HepG2 (cell line): ENCODE measurements around the gene CLDN3. TPM values are rescaled to one million over a fixed set of nuclear protein-coding genes. Genes with fewer than 3 reads are reported as not detected.

Experiments
- HNRNPLL ChIP-seq: fragments of 200-400 bp; formaldehyde crosslinking; IDR thresholded peaks from 2 replicates; pipeline ENCODE4 v1.6.1; 2017; ENCODE audit warnings: mild to moderate bottlenecking, low read depth, low read length; ENCODE audit not compliant: poor library complexity, severe bottlenecking
- REL ChIP-seq: sonication (generic); formaldehyde crosslinking; conservative IDR thresholded peaks from 2 replicates; pipeline ENCODE4 v1.8.0; 2022; ENCODE audit warnings: mild to moderate bottlenecking, missing genetic modification reagents, moderate library complexity
- SIX1 ChIP-seq: sonication (generic); formaldehyde crosslinking; IDR thresholded peaks from 2 replicates; pipeline ENCODE4 v1.4.0; 2020; ENCODE audit warnings: missing genetic modification reagents, borderline replicate concordance
- ZNF207 ChIP-seq: fragments of 450-650 bp; IDR thresholded peaks from 2 replicates; pipeline ENCODE4 v1.6.1; 2016; ENCODE audit warnings: antibody characterized with exemption, borderline replicate concordance
- ZNF383 ChIP-seq: sonication (generic); formaldehyde crosslinking; IDR thresholded peaks from 2 replicates; pipeline ENCODE4 v1.4.0; 2020; ENCODE audit warnings: missing genetic modification reagents, mild to moderate bottlenecking, borderline replicate concordance
- ZNF441 ChIP-seq: sonication (generic); formaldehyde crosslinking; IDR thresholded peaks from 2 replicates; pipeline ENCODE4 v1.7.0; 2021; ENCODE audit warnings: missing genetic modification reagents, borderline replicate concordance
- ZNF546 ChIP-seq: sonication (generic); formaldehyde crosslinking; conservative IDR thresholded peaks from 2 replicates; pipeline ENCODE4 v1.8.1; 2023; ENCODE audit warnings: mild to moderate bottlenecking, missing genetic modification reagents
- ZNF563 ChIP-seq: sonication (generic); formaldehyde crosslinking; IDR thresholded peaks from 2 replicates; pipeline ENCODE4 v1.8.0; 2022; ENCODE audit warnings: mild to moderate bottlenecking, moderate library complexity, missing genetic modification reagents
- ZNF746 ChIP-seq: sonication (generic); formaldehyde crosslinking; IDR thresholded peaks from 2 replicates; pipeline ENCODE4 v1.8.0; 2022; ENCODE audit warnings: mild to moderate bottlenecking, missing genetic modification reagents
- polyA plus RNA-seq, 8 experiments: library from polyadenylated mRNA; depleted of rRNA in 3 of 8; stranded (reverse) in 7 of 8; unstranded in 1 of 8; fragments of >200 nt; fragmentation: Illumina TruSeq in 4 of 8; extraction: Trizol in 4 of 8; gene quantifications; 2 replicates each; pipeline versions ENCODE4 v1.2.1 to v1.2.3, GENCODE V29; 2011 to 2016; ENCODE audit warnings: low read depth in 4 of 8, missing spikeins in 1 of 8, mixed read lengths in 1 of 8; ENCODE audit not compliant: insufficient read depth in 1 of 8
- total RNA-seq, 5 experiments: library from RNA; depleted of rRNA; stranded (reverse); fragments of >200 nt; fragmentation: Illumina TruSeq; extraction: Trizol; gene quantifications; 2 replicates each; pipeline ENCODE4 v1.2.3, GENCODE V29; 2016; ENCODE audit warnings: low read depth in 1 of 5
- TF ChIP-seq, protein P1 (sequence below): sonication (generic); formaldehyde crosslinking; IDR thresholded peaks from 2 replicates; pipeline ENCODE4 v1.4.0; 2020; ENCODE audit warnings: mild to moderate bottlenecking, low read depth, missing genetic modification reagents
- TF ChIP-seq, protein P2 (sequence below): sonication (generic); formaldehyde crosslinking; IDR thresholded peaks from 2 replicates; pipeline ENCODE4 v1.4.0; 2020; ENCODE audit warnings: missing genetic modification reagents
- TF ChIP-seq, protein P3 (sequence below): sonication (generic); formaldehyde crosslinking; IDR thresholded peaks from 2 replicates; pipeline ENCODE4 v1.5.0; 2020; ENCODE audit warnings: missing genetic modification reagents
- TF ChIP-seq, protein P4 (sequence below): sonication (generic); formaldehyde crosslinking; IDR thresholded peaks from 2 replicates; pipeline ENCODE4 v1.4.0; 2020; ENCODE audit warnings: mild to moderate bottlenecking, missing genetic modification reagents

The CLDN3 gene
- total and polyA plus RNA-seq, 2 of the 13 experiments (the other 11 are each of a cell fraction or from before 2014, with no cell fraction given), result 0.31 to 0.51 TPM

DNA sequence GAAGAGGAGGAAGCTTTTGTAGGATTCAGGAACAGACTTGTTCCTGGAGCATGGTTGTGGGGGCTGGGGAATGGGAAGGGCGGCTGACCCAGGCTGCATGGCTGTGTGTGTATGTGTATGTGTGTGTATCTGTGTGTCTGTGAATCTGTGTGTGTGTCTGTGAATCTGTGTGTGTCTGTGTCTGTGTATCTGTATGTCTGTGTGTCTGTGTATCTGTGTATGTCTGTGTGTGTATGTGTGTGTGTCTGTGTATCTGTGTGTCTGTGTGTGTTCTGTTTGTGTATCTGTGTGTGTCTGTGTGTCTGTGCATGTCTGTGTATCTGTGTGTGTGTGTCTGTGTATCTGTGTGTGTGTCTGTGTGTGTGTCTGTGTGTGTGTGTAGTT is 44.0 kb downstream of the CLDN3 start (continued):
- TF ChIP-seq ZNF207, result 0 out of 2 replicates have a peak, but pooled peaks have one; percentile 16
- TF ChIP-seq, protein P1, sequence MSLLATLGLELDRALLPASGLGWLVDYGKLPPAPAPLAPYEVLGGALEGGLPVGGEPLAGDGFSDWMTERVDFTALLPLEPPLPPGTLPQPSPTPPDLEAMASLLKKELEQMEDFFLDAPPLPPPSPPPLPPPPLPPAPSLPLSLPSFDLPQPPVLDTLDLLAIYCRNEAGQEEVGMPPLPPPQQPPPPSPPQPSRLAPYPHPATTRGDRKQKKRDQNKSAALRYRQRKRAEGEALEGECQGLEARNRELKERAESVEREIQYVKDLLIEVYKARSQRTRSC, result no peak
- TF ChIP-seq ZNF746 (CRISPR knock-in tag), result no peak
- TF ChIP-seq, protein P2, sequence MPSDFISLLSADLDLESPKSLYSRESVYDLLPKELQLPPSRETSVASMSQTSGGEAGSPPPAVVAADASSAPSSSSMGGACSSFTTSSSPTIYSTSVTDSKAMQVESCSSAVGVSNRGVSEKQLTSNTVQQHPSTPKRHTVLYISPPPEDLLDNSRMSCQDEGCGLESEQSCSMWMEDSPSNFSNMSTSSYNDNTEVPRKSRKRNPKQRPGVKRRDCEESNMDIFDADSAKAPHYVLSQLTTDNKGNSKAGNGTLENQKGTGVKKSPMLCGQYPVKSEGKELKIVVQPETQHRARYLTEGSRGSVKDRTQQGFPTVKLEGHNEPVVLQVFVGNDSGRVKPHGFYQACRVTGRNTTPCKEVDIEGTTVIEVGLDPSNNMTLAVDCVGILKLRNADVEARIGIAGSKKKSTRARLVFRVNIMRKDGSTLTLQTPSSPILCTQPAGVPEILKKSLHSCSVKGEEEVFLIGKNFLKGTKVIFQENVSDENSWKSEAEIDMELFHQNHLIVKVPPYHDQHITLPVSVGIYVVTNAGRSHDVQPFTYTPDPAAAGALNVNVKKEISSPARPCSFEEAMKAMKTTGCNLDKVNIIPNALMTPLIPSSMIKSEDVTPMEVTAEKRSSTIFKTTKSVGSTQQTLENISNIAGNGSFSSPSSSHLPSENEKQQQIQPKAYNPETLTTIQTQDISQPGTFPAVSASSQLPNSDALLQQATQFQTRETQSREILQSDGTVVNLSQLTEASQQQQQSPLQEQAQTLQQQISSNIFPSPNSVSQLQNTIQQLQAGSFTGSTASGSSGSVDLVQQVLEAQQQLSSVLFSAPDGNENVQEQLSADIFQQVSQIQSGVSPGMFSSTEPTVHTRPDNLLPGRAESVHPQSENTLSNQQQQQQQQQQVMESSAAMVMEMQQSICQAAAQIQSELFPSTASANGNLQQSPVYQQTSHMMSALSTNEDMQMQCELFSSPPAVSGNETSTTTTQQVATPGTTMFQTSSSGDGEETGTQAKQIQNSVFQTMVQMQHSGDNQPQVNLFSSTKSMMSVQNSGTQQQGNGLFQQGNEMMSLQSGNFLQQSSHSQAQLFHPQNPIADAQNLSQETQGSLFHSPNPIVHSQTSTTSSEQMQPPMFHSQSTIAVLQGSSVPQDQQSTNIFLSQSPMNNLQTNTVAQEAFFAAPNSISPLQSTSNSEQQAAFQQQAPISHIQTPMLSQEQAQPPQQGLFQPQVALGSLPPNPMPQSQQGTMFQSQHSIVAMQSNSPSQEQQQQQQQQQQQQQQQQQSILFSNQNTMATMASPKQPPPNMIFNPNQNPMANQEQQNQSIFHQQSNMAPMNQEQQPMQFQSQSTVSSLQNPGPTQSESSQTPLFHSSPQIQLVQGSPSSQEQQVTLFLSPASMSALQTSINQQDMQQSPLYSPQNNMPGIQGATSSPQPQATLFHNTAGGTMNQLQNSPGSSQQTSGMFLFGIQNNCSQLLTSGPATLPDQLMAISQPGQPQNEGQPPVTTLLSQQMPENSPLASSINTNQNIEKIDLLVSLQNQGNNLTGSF, result no peak
- TF ChIP-seq, protein P3, sequence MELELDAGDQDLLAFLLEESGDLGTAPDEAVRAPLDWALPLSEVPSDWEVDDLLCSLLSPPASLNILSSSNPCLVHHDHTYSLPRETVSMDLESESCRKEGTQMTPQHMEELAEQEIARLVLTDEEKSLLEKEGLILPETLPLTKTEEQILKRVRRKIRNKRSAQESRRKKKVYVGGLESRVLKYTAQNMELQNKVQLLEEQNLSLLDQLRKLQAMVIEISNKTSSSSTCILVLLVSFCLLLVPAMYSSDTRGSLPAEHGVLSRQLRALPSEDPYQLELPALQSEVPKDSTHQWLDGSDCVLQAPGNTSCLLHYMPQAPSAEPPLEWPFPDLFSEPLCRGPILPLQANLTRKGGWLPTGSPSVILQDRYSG (CRISPR knock-in tag), result no peak
- TF ChIP-seq ZNF546 (CRISPR knock-in tag), result no peak
- no peak for TF ChIP-seq ZNF383 (CRISPR knock-in tag)
- TF ChIP-seq REL (CRISPR knock-in tag), result no peak
- no peak for TF ChIP-seq ZNF441 (CRISPR knock-in tag)
- no peak for TF ChIP-seq ZNF563 (CRISPR knock-in tag)
- TF ChIP-seq SIX1 (CRISPR knock-in tag), result no peak
- TF ChIP-seq, protein P4, sequence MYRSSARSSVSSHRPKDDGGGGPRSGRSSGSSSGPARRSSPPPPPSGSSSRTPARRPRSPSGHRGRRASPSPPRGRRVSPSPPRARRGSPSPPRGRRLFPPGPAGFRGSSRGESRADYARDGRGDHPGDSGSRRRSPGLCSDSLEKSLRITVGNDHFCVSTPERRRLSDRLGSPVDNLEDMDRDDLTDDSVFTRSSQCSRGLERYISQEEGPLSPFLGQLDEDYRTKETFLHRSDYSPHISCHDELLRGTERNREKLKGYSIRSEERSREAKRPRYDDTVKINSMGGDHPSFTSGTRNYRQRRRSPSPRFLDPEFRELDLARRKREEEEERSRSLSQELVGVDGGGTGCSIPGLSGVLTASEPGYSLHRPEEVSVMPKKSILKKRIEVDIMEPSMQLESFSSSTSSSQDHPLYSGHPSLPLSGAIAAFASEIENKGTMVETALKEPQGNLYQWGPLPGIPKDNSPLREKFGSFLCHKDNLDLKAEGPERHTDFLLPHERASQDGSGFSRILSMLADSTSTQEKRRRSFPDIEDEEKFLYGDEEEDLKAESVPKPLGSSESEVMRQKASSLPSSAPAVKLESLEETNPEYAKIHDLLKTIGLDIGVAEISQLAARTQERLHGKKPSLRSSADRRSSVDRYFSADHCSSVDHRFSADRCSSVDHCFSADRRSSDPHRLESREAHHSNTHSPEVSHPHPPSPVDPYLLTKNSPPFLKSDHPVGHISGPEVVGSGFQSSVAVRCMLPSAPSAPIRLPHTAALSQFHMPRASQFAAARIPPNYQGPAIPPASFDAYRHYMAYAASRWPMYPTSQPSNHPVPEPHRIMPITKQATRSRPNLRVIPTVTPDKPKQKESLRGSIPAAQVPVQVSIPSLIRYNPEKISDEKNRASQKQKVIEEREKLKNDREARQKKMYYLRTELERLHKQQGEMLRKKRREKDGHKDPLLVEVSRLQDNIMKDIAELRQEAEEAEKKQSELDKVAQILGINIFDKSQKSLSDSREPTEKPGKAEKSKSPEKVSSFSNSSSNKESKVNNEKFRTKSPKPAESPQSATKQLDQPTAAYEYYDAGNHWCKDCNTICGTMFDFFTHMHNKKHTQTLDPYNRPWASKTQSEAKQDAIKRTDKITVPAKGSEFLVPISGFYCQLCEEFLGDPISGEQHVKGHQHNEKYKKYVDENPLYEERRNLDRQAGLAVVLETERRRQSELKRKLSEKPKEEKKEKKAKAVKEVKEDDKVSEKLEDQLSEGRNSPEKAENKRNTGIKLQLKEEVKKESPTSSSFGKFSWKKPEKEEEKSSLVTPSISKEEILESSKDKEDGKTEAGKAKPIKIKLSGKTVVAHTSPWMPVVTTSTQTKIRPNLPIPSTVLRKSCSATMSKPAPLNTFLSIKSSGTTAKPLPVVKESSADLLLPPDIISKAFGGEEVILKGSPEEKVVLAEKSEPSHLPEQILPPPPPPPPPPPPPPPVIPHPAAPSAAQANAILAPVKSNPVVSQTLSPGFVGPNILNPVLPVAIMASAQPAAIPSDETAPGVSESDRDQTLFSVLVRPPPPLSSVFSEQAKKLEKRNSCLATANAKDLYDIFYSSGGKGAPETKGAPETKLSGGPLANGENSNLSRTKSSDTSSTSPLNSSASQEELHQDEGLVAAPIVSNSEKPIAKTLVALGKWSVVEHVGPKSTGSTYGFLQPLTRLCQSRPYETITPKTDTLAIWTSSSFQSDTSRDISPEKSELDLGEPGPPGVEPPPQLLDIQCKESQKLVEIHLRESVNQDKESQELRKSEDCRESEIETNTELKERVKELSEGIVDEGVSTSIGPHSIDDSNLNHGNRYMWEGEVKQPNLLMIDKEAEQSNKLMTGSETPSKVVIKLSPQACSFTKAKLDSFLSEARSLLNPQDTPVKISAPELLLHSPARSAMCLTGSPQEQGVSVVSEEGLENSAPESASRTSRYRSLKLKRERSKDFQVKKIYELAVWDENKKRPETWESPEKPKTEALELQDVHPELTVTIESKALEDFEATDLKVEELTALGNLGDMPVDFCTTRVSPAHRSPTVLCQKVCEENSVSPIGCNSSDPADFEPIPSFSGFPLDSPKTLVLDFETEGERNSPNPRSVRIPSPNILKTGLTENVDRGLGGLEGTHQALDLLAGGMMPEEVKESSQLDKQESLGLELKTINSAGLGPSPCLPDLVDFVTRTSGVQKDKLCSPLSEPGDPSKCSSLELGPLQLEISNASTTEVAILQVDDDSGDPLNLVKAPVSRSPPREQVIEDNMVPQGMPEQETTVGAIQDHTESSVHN (CRISPR knock-in tag), result no peak
- TF ChIP-seq HNRNPLL, result no peak
